MCF 10A (cell line): ENCODE results near the gene SLC35F5. TPM values are rescaled to one million over a fixed set of nuclear protein-coding genes. Genes with fewer than 3 reads are reported as not detected.

Experiments
- BruUV-seq: library from RNA; stranded (reverse); fragments of 400-500 nt; replicated peaks from 2 replicates; lab custom pipeline; 2021; lab: Mats Ljungman, UMichigan
- CTCF ChIA-PET: fragments of 300-600 bp; sonication (Branson Sonifier 250); formaldehyde crosslinking; extraction: SDS; loops from one replicate; lab custom pipeline; 2021; ENCODE audit warnings: antibody characterized with exemption, inconsistent platforms; lab: Yijun Ruan, JAX
- POLR2A ChIA-PET: fragments of 300-600, 350-650 bp; sonication (Branson Sonifier 250); formaldehyde crosslinking; extraction: SDS; loops from one replicate; lab custom pipeline; 2020; ENCODE audit warnings: antibody characterized with exemption, inconsistent platforms; lab: Yijun Ruan, JAX
- DNase-seq: peaks from one replicate; pipeline ENCODE4 v3.0.0-alpha.2; 2018; ENCODE audit not compliant: unreplicated experiment
- H3K27ac Mint-ChIP-seq: one replicate; pipeline ENCODE4 v1.8.0; 2022; ENCODE audit warnings: mild to moderate bottlenecking, low read depth, mixed read lengths; ENCODE audit not compliant: unreplicated experiment
- H3K27me3 Mint-ChIP-seq: one replicate; pipeline ENCODE4 v1.8.0; 2022; ENCODE audit warnings: mixed read lengths; ENCODE audit not compliant: insufficient read depth, unreplicated experiment
- H3K36me3 Mint-ChIP-seq: one replicate; pipeline ENCODE4 v1.8.0; 2022; ENCODE audit warnings: mild to moderate bottlenecking, moderate library complexity, mixed read lengths; ENCODE audit not compliant: insufficient read depth, unreplicated experiment
- H3K4me1 Mint-ChIP-seq: one replicate; pipeline ENCODE4 v1.8.0; 2022; ENCODE audit warnings: mixed read lengths; ENCODE audit not compliant: insufficient read depth, unreplicated experiment
- H3K4me3 Mint-ChIP-seq: one replicate; pipeline ENCODE4 v1.8.0; 2022; ENCODE audit warnings: mild to moderate bottlenecking, moderate library complexity, mixed read lengths; ENCODE audit not compliant: unreplicated experiment
- H3K9me3 Mint-ChIP-seq: one replicate; pipeline ENCODE4 v1.8.0; 2022; ENCODE audit warnings: mixed read lengths; ENCODE audit not compliant: unreplicated experiment
- CTCF ChIP-seq: fragments of 200-600 bp; IDR thresholded peaks from one replicate; pipeline ENCODE4 v1.8.0; 2022; ENCODE audit warnings: antibody characterized with exemption, mild to moderate bottlenecking; ENCODE audit not compliant: unreplicated experiment
- intact Hi-C: fragments of 100-400 bp; cut with micrococcal nuclease; formaldehyde crosslinking; loops from 2 replicates; pipeline ENCODE4 v1.14.1; 2022
- total RNA-seq: library from RNA; stranded (reverse); gene quantifications from 2 replicates; pipeline ENCODE4 v1.2.3, GENCODE V29; 2022

Gene SLC35F5
- total RNA-seq, 1 experiment from 2014 or later = 52.7 TPM

- no peaks in the 10 kb centered on the region for H3K4me1 Mint-ChIP-seq
- no peaks in the 10 kb centered on the region for H3K9me3 Mint-ChIP-seq
- no TSS peak for BruUV-seq
- ChIA-PET CTCF (no interaction called here), POLR2A (no interaction called here)
- H3K36me3 Mint-ChIP-seq = no peaks in the 10 kb centered on the region
- no peak overlapping the region for H3K27ac Mint-ChIP-seq
- no peaks in the 10 kb centered on the region for H3K27me3 Mint-ChIP-seq
- H3K4me3 Mint-ChIP-seq = no peak overlapping the region
- intact Hi-C loops = no loop called here
- DNase-seq = no peak
- no peak for TF ChIP-seq CTCF
These were observed 69.9 kb downstream of the SLC35F5 start for GRCh38 chr2:113686537-113686936.

GRCh38 chr2:113685471-113685870 lies 71.0 kb downstream of the SLC35F5 start:
- no TSS peak for BruUV-seq
- intact Hi-C loops = no loop called here
- Mint-ChIP-seq H3K4me1 (no peaks in the 10 kb centered on the region), H3K36me3 (no peaks in the 10 kb centered on the region), H3K27ac (no peak overlapping the region), H3K4me3 (no peak overlapping the region), H3K9me3 (no peaks in the 10 kb centered on the region), H3K27me3 (no peaks in the 10 kb centered on the region)
- no peak for DNase-seq
- CTCF ChIA-PET = interaction anchor here (0.6 kb wide), 1 partner anchor 1326 kb away, joined by 3 read pairs; no protein-coding TSS in a partner anchor
- POLR2A ChIA-PET = no interaction called here
- TF ChIP-seq CTCF = no peak

GRCh38 chr2:113679457-113679856 lies 77.0 kb downstream of the SLC35F5 start:
- Mint-ChIP-seq H3K36me3 (peaks cover 5% of the 10 kb centered on the region), H3K27ac (no peak overlapping the region), H3K27me3 (no peaks in the 10 kb centered on the region), H3K4me1 (no peaks in the 10 kb centered on the region), H3K9me3 (no peaks in the 10 kb centered on the region), H3K4me3 (no peak overlapping the region)
- no peak for DNase-seq
- intact Hi-C loops = no loop called here
- no peak for TF ChIP-seq CTCF
- BruUV-seq = no TSS peak
- CTCF ChIA-PET = interaction anchor here (1.1 kb wide), 1 partner anchor 75 kb away, joined by 4 read pairs; no protein-coding TSS in a partner anchor
- POLR2A ChIA-PET = no interaction called here

- Mint-ChIP-seq H3K36me3 (peaks cover 5% of the 10 kb centered on the region), H3K27ac (no peak overlapping the region), H3K4me1 (no peaks in the 10 kb centered on the region), H3K9me3 (no peaks in the 10 kb centered on the region), H3K27me3 (no peaks in the 10 kb centered on the region), H3K4me3 (no peak overlapping the region)
- DNase-seq = no peak
- CTCF ChIA-PET = interaction anchor here (0.6 kb wide), 1 partner anchor 19 kb away, joined by 3 read pairs; no protein-coding TSS in a partner anchor
- POLR2A ChIA-PET = no interaction called here
- BruUV-seq = no TSS peak
- intact Hi-C loops = no loop called here
- no peak for TF ChIP-seq CTCF
These were observed 79.1 kb downstream of the SLC35F5 start for GRCh38 chr2:113677330-113677729.
